NCI-H1092 (cell line): ENCODE measurements around the gene ZIC4.

ENCODE experiments used
- DNase-seq: peaks from one replicate; lab custom pipeline; 2025; lab: John Stamatoyannopoulos, UW

ZIC4 gene

DNA sequence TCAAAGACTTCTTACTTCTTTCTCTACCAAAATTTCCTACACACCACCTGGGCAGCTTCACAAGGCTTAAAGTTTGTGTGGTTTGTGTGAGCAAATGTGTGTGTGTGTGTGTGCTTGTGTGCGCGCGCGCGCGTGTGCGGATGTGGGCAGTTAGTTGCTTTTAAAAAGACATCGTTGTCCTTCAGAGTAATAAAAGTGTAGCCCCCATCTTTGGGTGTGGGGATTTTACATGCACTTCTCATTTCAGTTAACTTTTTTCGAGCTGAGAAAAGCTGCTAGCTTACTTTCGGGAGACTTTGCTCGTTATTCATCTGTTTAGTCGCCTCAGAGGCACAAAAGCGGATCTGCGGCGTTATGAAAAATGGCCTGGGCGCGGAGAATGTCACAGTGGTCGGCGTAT is 36.0 kb downstream of the ZIC4 start:
- no peak for DNase-seq

DNA sequence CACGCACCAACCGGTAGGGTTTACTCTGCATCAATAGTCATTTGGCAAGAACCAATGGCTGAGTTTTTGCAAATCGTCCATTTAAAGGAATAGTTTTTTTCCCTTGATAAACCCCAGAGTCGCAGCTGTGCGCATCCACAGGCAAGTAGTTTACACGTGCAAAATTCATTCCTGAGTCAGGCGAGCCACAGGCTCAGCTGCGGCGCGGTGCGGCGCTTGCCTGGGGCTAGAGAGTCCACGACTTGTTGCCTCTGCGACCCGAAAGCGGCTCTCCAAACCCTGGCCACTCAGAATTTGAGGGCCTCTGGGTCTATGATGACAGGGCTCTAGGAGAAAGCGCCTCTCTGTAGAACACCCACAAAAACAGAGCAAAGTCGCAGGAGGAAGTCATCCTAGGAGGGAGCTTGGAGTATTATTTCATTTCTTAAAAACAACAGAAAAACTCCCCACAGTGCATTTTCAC is 36.7 kb downstream of the ZIC4 start:
- no peak for DNase-seq

DNA sequence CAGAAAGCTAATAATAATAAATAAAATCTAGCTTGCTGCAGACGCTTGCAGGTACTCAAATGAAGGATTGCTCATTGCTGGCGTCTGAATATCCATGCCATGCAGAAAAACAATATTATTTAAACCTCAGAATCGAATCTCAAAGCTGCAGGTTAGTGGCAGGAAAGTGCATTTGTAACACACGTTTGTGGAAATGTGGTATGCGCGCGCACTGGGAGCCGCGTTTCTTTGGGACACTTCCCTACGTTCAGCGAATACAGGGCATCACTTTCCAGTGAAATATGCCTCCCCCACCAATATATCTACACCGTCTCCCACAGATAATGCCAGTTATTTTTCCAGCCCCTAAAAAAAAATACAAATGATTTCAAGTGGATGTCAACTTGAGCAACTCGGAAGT is 37.1 kb downstream of the ZIC4 start:
- DNase-seq = no peak

DNA sequence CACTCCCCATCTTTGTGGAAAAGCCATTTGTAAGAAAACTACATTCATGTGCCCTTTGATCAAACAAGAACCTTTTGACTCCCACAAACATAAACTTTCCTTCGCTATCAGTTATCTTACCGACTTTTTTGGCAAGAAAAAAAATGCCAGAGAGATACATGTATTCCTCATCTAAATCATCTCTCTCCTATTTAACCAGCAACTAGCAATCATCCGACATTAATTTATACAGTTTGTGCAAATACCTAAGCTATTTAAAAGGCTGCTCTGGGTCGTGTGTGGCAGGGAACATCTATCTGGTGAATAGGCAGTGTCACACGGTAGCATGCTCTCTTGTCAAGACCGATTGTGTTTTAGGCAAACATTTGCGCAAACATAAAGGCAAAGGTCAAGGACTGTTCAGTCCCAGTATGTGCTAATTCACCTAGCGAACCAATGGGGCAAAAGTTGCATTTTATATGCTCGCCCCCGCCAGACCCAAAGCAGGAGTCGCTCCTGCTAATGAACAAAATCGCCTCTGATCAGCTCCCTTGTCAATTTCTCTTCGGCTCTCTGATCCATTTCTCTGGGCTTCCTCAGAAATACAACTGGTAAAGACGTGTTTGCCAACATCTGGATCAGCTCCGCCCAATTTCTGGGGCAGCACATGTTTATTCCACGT is 37.7 kb downstream of the ZIC4 start:
- DNase-seq = no peak

DNA sequence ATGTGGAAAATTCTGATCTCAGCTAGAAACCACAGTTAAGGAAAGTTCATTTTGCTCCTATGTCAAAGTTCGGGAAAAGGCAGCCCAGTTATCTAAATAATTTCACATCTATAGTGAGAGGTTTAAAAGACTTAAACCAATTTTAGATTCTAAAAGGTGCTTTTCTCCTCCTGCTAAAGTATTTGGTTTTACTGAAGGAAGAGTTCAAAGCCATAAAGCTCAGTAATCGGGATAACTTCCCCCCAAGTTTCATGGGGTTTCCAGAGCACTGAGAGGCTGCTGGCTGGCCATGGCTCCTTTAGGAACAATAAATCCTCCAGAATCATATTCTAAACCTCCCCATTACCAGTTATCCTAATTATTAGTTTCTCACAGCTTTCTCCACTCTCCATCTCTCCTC is 38.2 kb downstream of the ZIC4 start:
- DNase-seq = no peak

DNA sequence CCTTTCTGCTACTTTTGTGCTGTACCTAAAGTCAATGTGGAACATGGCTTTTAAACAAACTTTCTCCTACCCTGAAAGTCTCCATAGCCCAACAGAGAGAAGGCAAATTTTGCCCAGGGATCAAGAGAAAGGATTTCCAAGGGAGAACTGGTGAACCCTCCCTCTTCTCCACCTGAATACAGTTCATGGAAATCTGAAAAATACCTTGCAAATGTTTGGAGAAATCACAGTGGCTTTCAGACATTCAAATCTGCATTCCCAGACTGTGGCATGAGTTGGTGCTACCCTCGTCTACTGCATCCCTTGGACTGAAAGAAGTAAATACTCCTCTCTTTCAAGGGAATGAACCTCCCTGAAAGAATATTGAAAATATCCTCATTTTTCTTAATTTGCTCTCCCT is 38.7 kb downstream of the ZIC4 start:
- no peak for DNase-seq

DNA sequence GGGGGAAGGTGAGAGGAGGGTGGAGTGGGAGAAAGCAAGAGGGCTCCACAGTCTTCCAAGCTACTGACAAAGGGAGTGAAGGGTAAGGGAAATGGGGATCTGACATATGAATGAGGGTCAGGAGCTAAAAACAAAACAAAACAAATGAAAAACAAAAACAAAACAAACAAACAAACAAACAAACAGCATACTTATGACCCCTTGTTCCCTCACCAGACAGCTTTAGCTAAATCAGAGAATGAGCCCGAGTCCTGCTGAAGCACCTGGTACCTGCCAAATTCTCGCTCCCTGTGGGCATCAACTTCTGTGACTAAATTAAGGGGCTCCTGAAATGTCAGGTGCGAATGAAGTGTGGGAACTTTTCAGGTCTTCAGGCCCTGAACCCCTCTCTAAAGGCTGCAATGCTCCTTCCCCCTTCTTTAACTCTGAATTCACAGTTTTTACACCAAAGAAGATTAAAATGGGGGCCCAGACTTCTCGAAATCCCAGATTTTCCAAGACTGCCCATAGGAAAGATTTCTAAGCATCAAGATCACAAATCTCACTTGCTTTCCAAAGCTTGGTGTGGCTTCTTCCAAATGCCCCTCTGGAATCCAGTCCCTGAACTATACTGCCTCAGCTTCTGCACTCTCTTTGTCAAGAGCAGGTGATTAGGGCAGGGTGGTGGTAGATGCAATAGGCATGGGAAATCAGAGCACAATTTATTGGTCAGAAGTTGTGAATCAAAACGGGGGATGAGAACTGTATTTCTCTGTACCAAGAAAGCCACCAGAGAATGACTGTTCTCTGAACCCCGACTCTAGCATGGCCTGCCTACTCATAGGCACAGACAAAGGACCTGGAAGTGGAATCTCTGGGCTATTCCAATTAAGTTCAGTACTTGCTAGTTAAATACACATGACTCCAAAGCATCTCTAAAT is 40.9 kb downstream of the ZIC4 start:
- DNase-seq = no peak

DNA sequence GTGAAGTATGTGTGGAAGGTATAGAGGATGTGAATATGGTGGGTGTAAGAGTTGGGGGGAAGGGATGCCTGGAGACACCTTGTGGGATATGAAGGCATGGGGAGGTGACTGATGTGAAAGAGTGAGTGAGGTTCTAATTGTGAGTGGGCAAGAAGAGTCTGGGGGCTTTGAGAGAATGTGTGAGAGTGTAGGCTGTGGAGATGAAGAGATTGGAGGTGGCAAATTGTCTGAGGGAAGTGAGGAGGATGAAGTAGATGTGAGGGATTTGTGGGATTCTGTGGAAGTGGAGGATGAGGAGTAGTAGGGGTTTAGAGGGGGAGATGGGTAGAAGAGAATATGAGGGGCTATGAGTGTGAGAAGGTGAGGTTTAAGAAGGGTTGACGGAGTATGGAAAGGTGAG is 41.6 kb downstream of the ZIC4 start:
- no peak for DNase-seq

DNA sequence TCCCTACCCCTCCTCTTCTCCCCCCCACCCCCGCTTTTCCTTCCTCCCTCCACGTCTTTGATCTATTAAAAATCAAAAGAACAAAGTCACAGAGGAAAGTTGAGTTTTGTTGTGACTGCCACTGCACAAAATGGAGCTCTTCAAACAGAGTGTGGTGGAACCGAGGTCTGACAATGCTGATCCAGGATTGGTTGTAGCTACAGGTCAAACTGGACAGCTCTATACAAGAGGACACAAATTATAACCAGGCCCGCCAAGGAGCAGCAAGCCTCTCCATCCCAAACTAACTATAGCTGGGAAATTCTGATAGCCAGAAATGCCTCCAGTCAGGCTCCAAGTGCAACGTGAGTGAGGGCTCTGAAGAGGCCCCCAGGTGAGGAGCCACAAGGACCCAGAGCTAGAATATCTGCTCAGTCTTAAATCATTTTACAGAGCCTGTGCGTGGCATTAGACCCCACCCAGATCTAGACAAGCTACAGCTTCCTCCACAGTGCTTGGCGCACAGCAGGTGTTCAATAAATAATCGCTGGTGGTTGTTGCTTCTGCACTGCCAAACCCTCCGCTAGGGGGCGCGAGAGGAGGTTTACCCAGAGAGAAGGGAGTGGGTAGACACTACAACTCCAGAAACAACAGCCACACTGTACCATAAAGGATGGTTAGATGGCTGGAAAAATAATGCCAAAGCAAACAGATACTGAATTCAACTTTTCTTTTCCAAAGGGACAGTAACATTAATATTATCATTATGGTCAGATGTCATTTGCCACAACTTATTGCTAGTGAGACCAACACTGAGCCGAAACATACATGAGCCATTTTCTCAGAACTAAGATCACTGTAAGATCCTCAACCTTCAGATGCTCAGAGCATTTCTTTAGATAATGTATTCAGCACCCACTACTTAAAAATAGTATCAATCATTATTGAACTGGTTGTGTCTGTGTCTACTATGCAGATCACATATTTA is 44.6 kb downstream of the ZIC4 start:
- DNase-seq = no peak

DNA sequence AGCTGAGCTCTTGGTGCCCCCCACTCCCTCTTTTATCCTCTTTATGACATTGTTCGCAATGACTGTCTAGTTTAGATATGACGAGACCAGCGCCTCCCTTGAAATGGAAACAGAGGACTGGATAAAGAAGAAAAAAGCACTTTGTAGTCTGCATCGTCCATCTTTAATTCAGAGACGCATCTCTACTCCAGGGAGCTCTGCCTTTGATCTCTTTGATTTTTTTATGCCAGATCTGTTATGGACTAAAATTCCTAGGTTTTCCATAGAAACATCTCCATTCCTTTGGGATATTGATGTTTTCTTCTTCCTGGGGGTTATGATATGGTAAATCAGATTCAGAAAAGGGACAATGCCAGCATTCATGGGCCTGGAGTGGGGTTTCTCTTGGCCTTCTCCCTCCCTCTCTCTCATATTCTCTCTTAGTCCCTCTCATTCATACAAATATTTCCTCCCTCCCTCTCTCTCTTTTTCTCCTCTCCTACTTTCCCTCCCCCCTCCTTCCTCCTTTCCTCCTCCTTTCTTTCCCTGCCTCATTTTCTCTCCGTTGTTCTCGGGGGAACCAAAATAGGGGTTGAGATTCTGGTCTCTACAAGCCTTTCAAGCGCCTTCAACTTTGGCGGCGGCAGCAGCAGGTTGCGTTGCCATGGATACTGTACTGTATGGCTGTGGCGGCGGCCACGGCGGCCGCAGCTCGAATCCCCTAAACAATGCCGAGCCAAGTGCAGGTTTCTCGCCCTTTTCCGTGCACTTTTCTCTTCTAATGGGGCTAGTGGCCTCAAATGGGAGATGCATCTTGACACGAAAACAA is 45.5 kb downstream of the ZIC4 start:
- DNase-seq = no peak

DNA sequence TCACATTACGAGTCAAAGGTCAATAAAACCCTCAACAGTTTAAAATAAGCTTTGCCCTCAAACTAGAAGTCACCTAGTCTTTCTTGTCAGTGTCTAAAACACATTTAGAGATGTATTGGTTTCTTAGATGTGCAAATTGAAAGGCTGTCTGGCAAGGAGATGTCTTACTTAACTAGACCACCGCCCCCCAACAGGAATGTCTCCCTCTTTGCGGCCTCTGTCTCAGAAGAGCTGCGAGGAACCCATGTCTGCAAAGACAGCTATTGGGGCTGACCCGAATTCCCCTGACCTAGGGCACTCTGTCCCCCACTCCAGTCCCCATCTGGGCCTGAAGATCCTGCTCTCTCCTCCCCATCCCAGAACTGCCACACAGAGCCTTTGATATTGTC is 46.3 kb downstream of the ZIC4 start:
- DNase-seq = no peak

DNA sequence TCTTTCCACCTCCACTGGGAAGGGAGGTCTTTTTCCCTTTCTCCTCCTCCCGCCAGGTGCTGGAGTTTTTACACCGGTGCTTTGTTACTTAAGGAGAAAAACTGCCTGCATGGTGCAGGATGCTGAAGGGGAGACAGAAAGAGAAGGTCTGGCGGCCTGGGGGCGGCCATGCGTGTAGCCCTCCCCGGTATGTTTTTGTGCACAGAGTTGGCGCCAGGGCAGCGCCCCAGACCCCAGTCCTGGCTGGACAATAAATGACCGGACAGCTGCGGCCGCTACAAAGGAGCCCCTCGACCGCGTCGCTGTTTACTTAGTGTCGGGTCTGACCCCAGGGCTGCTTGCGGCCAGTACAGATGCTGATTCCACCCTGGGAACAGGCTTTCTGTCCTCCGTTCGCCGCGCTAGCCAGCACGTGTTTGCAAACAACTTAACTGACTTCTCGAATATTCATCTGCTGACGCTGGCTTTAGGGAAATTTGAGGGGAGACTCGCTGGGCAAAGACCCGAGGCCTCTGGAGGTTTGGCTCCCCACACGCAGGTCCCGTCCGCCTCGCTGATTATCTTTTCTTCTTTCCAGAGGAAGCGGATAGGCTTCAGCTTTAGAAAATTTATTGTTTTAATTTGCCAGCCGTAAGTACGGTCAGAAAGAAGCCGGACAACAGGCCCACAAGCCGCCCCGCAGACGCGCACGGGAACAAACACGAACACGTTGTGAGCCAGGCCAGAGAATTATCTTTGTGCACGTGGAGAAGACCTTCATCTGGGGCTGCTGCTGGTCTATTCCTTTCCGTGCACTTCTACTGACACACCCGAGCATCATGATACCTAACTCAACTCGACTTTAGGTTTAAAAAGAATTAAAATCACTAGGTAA is 46.9 kb downstream of the ZIC4 start:
- no peak for DNase-seq

DNA sequence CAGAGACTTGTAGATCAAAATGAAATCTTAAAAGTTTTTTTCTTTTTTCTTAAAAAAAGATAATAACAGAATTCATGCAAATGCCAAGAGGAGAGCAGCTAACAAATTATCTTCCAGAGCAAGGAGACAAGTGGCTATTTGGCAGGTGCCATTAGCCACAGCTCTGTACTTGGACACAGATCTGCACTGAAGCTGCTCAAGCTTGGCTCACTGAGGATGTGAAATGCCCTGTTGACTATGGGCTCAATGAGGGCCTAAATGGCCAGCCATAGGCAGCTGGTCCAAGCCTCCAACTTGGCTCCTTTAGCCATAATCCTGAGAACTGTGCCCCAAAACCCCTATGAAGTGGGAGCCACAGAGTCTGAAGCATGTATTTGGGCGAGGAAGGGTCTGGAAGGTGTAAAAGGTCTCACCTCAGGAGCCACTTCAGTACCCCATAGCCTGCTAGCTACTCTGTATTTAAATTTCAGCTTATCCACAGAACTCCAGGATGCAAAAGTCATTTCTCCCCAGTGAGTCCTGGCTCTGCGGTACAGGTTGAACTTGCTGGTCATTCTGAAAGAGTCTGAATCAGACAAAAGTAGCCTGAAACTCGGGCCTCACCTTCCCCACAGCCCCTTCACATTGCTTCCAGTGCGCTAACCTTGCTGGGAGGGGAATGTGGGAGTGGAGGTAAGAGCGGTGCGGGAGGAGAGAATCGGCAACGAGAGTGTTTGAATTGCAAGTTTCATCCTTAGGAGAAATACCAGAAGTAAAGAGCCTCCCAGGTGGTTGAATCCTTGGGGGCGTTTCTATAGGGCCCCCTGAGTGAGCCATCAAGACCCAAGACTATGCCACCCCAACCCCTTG is 48.0 kb downstream of the ZIC4 start:
- no peak for DNase-seq

DNA sequence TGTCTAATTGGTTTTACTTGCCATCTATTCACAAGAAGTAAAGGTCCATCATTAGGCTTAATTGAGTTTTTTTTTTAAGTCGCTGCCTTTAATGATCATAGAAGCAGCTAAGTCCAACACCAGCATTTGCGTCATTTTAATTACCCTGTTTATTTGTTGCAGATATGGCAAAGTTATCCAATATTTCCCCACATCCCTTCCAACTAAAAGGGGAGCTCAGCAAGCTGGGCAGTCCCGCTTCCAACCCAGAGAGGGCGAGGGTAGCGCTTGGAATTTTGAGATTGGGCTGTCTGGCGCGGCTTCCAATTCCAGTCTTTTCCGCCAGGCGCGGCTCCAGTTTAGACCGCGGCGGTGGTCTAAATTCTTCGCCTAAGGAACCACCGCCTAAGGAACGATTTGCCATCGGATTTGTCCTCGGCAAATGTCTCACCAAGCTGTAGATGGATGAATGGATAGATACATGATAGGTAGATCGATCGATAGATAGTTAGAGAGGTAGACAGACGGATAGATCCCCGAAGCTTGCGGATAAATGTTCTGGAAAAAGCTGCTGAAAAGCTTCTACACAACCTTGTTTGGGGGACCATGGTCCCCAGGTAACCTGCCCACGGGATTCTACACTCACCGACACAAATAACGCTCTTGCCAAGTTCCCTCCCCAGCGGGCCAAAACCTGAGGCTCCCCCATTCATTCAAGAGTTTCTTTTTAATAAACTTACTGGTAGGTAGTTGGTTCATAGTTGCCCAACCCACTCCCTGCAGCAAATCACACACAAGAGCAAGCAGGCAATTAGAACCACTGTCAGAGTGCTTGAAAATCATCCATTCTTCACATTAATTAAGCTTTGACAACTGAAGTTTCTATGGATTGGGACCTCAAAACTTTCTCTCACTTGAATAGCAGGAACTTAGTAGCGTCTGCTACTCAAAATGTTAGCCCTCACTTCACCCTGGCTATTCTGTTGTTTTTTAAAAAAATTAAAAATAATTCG is 49.1 kb downstream of the ZIC4 start:
- no peak for DNase-seq

DNA sequence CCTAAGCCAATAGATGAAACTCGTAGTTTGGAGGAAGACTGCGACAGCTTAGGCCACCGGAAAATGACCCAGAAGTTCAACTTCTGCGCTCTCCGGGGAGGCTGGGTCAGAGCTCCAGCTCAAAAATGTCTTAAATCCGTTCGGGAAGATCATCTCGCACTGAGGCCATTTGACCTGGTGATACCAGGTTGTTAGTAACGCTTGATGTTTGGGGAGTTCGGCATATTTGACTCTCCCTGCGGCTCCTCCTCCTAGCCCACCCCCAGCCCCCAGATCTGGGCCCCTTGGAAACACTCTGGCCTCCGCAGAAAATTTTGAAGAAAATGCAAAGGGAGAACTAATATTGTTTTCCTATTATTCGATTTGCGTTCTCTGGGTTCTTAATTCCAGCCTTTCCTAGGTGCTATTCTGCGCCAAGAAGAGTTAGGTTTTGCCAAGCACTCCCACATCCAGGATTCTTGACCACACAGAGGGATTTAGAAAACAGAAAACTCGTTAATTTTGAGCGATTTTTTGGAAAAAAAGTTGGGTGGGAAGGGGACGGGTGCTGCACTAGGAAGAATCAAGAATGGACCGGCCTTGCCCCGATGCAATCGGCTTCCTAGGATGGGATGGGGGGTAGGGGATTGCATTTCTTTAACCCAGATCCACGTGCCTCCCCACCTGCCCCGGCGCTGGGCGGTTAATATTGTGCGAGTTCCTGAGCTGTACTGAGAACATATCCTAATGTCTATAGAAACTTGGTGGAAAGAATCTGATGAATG is 50.0 kb downstream of the ZIC4 start:
- DNase-seq = no peak

DNA sequence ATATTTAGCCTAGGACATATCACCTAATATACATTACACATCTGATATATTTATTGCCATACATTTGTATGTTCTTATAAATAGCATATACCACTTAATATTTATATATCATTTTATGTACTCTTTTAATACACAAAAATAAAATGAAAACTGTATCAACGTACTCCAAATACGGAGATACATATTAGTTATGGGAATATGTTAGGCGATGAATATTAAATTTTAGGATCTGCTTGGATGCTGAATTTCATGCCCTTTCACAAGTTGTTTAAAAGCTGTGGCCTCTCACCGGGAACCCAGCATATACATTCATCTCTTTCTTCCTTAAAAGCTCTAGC is 50.6 kb downstream of the ZIC4 start:
- no peak for DNase-seq

DNA sequence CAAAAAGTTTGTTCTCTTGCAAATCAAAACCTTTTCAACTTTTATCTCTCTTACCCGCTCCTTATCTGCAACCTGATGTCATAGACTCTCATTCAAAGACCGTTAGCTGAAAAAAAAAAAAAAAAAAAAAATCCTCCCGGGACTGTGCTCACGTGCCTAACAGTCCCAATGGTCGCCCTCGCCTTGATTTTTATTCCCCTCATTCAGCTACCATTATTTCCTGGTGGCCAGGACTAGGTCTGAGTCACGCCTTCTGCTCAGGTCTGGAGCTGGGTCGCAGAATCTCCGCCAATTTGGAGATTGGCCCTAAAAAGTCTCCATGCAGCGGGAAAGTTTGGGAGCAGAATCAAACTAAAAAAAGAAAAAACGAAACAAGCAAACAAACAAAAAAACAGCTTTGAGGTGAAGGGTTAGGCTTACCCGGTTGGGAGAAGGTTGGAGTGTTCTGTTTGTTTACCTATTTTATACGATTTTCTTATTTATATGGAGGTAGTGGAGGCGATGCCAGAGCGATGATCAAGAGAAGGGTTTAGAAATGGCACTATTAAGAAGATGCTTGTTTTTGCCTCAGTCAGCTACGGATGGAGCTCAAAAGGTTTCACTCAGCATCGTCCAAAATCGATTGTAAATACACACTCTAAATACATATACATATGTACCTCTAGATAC is 51.1 kb downstream of the ZIC4 start:
- no peak for DNase-seq
